Stimulated activated CD4-positive, alpha-beta T cell treated with anti-CD3 and anti-CD28 coated beads, Interleukin-4, amount 100 ng/mL, for 4 hours (primary cell): ENCODE results near the gene ADCY9.
A peak's percentile ranks its signal among the peaks of the same experiment; 100 is the strongest.
"Not testable (repeated sequence)": the region's sequence is repeated elsewhere in the genome, so short reads cannot be mapped to it uniquely, and the experiment has no call there.

ENCODE experiments used
- DNase-seq, 2 experiments: peaks; one replicate each; pipeline ENCODE4 v3.0.0-alpha.2; 2020

ADCY9 gene

DNA sequence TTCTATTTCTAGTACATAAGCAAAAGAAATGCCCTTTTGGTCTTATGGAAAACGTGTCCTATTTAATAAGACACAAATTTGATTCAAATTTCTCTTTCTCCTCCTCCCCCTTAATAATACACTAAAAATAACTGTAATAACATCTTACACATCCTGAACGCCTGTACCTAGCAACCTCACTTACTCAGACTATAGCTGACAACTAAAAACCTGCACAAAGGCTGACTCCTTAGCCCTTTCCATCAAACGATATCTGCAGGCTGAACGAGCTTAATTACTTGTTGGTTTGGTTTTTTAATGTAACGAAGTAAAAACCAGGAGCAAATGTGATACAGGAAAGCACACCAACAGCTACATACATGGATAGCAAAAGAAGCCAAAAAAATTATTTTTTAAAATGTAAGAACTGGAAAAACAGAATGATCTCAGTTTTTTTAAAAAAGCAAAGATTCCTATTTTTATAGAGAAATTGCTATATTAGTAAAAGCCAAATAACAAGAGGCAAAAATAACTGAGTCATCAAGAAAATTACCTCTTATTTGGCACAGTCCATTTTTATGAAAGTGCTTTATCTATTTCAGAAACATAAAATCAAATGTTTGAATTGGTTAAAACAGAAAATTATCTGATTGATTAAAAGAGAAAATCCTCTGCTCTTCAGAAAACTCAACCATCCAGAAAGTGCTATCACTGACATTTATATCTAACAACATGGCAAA lies 23.5 kb downstream of the ADCY9 start:
- no peak for DNase-seq

DNA sequence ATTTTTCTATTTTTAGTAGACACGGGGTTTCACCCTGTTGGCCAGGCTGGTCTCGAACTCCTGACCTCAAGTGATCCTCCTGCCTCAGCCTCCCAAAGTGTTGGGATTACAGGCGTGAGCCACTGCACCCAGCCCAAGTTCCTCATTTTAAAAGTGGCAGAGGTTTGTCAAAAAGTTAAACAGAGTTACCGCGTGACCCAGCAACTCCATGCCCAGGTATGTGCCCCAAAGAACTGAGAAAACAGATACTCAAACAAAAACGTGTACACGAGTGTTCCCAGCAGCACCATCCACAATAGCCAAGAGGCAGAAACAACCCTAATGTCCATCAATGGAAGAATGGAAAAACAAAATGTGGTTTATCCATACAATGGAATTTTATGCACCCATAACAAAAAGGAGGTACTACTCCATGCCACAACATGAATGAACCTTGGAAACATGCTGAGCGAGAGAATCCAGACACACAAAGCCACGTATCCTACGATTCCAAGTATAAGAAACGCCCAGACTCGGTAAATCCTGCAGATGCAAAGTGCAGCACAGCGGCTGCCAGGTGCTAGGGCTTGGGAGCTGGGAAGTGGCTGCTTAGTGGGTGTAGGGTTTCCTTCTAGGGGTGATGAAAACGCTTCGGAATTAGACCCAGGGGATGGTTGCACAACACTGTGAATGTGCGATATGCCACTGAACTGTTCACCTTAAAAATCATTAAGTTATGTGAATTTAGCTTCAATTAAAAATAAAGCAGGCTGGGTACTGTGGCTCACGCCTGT lies 24.8 kb downstream of the ADCY9 start:
- no peak for DNase-seq

DNA sequence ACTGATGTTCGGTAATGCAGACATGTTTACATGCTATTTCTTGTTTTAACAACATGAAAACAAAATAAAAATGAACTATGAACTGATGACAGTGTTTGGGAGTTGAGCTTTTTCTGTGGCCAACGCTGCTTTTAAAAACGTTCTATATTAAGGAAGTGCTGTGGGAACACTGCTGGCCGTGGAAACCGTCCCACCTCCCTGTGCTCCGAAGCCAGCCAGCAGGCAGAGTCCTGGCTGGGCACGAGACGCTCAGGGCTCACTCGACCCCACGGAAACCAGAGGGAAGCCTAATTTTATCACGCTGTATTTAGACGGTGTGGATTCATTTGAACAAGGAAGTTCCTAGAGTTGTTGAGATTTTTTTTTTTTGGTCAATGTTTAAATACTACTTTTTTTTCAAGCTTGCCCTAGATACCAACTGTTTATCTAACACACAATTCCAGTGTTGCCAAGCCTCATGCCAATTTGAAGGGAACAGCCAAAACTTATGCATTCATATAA lies 25.8 kb downstream of the ADCY9 start:
- DNase-seq: no peak

DNA sequence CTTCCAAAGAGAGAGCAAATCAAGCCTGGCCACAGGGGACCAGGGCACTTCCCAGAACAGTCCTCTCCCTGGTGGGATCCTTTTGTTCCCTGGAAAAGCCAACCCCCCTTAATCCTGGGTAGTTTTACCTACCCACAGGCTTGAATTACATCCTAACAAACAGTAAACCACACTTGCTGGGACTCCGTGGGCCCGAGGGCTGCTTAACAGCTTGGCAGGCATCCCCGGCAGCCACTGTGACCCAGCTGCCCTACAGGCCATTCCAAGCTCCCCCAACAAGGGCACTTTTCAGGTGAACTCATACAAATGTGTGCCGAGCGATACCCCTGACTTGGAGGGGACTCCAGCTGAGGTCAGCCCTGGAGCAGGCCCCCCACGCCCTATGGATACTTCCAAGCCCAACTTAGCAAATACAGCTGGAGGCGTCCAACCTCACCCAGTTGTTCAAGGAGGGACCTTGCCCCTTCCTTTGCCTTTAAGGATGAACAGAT lies 26.4 kb downstream of the ADCY9 start:
- DNase-seq: no peak

DNA sequence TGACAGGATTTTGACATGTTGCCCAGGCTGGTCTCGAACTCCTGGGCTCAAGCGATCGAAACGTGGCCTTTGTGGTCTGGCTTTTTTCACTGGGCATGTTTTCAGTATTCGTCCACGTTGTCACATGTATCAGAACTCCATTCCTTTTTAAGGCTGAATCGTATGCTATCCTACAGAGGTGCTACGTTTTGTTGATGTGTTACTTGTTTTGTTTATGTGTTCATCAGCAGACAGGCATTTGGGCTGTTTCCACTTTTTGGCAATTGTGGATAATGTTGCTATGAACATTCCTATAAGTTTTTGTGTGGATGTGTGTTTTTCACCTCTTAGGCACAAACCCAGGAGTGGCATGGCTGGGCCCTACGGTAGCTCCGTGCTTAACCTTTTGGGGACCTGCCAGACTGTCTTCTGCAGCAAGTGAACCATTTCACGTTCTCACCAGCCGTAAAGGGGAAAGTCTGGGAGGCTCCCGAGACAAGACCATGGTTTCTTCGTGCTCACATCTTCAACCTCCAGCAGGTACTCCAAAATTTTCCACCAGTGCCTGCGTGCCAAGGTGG lies 26.9 kb downstream of the ADCY9 start:
- DNase-seq: no peak

DNA sequence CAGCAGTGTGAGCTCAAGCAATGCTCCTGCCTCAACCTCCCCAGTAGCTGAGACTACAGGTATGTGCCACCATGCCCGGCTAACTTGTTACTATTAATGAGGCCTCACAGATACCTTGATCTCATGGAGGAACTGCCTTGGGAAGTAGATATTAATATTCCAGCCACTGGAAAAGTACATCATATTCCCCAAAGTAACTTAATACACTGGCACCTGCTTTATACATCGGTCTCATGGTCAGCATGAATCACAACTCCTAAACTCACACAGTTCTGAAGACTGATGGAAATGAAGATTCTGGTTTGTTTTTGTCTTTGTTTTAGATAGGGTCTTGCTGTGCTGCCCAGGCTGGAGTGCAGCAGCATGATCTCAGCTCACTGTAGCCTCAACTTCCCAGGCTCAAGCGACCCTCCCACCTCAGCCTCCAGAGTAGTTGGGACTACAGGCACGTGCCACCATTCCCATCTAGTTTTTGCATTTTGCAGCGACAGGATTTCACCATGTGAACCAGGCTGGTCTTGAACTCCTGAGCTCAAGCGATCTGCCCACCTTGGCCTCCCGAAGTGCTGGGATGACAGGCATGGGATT lies 28.2 kb downstream of the ADCY9 start:
- no peak for DNase-seq

DNA sequence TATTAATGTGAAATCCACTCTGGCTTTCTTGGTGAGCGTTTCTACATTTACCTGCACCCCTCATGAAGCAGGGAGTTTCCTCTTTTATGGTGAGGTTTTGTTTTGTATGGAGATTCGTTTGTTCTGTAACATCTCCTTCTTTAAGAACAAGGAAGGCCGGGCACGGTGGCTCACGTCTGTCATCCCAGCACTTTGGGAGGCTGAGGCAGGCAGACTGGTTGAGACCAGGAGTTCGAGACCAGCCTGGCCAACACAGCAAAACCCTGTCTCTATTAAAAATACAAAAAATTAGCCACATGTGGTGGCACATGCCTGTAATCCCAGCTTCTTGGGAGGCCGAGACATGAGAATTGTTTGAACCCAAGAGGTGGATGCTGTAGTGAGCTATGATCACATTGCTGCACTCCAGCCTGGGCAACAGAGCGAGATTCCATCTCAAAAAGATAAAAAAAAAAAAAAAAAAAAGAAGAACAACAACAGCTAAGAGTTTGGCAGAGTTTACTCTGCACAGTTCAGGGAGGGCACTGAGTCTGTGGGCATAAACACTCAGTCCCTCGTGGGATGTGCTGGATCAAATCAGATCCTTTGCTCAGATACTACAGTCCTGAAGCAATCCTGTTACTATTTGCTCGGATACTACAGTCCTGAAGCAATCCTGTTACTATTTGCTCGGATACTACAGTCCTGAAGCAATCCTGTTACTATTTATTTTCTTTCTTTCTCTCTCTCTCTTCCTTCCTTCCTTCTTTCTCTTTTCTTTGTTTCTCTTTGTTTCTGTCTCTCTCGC lies 28.9 kb downstream of the ADCY9 start:
- no peak for DNase-seq

DNA sequence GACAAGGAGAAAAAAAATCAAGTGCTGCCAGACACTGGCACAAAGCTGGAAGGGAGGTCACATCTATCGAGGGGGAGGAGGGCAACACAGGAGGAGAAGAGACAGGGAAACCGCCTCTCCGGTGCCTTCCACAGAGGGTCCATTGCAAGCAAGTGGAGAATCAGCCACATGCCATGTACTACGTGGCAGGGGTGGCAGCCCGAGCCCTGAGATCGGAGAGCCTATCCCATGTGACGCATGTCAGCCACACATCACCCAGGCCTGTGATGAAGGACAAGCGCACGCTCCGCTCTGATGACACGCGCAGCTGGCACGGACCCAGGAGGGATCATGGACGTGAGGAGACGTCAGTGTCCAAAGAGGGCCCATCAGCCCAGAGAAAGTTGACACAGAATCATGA lies 30.1 kb downstream of the ADCY9 start:
- no peak for DNase-seq

DNA sequence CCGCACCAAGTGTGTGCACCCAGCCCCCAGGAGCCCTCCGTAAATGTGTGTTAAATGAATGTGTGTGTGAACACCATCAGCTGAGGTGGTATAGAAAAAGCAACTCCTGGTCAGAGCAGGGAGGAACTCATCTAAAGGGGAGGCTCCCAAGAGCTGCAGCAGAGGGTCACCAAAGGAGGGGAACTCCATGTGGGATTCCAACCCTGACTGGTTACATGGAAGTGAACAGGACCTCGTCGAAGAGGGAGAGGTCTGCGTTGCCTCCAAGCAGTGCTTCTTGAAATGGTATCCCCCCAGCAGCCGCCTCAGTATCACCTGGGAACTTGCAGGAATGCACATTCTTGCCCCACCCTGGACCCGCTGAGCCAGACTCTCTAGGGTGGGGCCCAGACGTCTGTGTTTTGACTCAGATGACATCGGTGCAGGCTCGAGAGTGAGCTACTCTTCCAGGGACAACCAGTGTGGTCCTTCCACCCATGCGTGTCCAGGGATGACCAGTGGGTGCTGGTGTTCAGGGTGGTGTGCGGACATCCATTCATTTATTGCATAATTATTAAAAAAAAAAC lies 30.8 kb downstream of the ADCY9 start:
- DNase-seq: no peak

DNA sequence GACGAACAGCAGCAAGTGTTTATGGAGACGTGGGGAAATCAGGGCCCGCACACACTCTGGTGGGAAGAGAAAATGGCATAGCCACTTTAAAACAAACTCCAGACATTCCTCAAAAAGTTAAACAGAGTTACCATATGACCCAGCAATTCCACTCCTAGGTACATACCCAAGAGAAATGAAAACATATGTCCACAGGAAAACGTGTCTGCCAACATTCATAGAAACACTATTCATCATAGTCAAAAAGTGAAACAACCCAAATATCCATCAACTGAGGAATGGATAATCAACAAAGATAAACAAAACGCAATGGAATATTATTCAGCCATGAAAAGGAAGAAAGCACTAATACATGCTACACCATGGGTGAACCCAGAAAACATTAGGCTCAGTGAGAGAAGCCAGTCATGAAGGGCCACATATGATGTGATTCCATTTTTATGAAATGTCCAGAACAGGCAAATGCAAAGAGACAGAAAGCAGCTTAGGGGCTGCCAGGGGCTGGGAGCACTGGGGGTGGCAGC lies 32.8 kb downstream of the ADCY9 start:
- DNase-seq: no peak

DNA sequence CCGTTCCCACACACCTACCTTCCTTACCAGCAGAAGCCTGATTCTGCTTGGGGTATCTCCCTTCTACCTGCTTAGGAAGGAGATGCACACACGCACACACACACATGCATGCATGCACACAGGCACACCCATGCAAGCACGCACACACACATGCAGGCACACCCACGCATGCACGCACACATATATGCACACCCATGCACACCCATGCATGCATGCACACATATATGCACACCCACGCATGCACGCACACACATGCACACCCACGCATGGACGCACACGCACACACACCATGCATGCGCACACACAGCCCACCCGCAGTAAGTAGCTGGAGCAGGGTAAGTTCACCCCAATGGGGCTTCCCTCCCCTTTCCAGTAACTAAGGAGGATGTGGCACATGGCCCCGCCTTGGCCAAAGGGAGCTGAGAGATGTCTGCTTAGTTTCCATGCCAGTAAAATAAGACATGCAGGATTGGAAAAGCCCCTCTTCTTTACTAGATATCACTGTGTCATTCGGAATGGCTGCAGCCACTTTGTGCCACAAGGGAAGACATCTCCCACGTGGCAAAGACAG lies 33.7 kb downstream of the ADCY9 start:
- DNase-seq: no peak

DNA sequence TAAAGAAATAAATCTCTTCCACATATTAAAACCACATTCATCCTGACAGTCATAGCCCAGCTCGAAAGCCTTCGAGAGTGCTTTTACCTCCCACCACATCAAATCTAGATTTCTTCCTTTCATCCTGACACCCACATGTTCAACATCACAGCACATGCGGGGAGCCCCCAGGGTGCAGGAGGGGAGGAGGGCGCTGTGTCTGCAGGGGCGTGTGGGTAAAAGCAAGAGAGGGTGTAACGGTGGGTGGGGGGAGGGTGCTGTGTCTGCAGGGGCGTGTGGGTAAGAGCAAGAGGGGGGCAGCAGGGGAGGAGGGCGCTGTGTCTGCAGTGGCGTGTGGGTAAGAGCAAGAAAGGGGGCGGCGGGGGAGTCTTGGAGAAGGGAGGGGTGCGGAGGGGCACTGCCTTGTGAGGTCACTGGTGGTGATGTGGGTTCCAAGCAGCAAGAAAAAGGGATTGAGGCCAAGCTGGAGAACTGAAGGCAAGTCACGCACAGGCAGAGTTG lies 34.7 kb downstream of the ADCY9 start:
- peak; percentile 16 to 77 for DNase-seq

DNA sequence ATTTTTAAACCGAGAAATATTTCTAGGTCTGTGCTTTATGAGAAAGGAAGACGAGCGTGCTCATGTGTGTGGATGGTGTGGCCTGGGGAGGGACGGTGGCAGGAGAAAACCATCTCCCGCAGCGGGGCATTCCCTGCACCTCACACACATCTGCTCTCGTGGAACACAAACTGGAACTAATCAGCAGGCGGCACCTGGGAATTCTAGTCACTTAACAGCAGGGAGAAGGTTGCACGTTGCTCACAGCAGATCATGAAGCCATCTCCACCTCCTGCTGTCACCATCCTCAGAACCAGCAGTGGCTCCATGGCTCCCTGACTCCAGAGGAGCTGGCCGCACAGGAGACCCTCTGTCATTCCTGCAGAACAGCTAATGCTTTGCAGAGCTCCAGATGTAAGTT lies 35.2 kb downstream of the ADCY9 start:
- no peak for DNase-seq

DNA sequence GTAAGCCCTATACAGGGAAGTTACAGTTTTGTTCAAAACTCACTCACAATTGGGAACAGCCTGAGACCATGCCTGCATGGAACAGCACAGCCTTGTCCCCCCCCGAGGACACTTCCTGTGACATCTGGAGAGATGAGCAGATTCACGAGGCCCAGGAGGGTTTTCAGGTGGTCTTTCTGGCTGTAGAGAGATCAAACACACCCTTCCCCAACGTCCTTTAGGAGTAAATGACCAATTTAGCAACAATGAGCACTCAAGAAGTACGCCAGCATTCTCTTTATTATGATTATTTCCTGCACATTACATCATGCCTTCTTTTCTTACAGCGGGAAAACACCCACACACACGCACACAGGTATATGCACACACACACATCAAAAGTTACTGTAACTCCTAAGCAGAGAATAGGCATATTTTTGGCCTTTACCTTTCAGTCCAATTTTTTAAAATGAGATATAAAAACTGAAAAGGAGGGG lies 39.0 kb downstream of the ADCY9 start:
- DNase-seq: no peak

DNA sequence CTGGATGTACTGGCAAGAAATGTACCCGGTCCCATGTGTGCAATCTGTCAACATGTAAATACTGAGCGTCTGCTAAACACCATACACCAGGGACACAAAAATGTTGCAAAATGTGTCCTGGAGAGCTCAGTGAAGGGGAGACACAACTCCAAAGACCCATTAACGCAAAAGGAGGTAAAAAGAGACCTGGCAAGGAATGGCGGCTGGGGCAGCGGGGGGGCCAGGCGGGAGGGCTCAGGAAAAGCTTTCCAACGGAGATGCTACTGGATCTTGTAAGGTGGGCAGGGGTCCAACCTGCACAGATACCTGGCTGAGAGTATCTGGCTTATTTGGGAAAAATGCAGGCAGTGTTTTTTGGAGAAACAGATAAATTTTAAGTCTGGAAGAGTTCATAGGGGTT lies 40.7 kb downstream of the ADCY9 start:
- no peak for DNase-seq

DNA sequence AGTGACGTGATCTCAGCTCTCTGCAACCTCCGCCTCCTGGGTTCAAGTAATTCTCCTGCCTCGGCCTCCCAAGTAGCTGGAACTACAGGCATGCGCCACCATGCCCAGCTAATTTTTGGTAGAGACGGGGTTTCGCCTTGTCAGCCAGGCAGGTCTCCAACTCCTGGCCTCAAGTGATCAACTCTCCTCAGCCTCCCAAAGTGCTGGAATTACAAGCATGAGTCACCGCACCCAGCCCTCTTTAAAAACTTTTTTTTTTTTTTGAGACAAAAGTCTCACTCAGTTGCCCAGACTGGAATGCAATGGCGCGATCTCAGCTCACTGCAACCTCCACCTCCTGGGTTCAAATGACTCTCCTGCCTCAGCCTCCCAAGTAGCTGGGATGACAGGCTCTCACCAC lies 43.1 kb downstream of the ADCY9 start:
- DNase-seq: not testable (repeated sequence)

DNA sequence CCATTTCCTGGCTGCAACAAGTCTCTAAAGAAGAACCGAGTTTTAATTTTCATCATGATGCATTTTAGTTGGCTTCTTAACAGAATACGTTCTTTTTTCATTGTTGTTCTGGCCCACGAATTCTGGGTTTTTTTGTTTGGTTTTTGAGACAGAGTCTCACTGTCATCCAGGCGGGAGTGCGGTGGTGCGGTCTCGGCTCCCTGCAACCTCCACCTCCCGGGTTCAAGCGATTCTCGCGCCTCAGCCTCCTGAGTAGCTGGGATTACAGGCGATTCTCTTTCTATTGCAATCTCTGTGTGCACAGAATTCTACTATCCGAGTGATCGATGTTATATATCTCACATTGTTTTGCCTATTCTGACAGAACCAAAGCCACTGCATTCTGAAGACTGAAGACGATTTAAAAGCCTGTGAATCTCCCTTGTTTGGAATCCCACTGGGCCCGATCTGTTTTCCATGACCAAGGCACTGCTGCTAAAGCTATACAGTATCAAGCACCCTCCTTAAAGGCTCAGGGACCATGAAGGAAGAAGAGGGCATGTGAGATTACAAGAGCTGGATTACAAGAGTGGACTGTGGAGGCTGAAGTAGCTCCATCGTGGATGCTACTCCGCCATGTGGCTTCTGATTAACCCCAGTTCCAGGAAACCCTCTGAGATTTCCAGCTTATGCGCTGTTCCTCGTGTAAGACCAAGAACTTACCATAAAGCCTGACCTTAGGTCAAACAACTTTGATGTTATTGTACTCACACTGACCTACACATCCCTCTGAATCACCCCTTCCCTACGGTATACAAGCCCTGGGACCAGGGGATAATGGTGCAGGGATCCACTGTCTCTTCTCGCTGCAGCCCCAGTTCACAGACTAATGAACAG lies 44.3 kb downstream of the ADCY9 start:
- no peak for DNase-seq

DNA sequence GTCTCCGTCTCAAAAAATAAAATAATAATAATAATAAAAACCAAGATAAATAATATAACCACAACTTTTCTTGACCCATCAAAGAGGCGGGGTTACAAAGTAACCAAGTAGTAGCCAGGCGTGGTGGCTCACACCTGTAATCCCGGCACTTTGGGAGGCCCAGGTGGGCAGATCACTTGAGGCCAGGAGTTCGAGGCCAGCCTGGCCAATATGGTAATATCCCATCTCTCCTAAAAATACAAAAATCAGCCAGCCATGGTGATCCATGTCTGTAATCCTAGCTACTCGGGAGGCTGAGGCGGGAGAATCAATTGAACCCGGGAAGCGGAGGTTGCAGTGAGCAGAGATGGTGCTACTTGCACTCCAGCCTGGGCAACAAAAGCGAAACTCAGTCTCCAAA lies 45.3 kb downstream of the ADCY9 start:
- no peak for DNase-seq

DNA sequence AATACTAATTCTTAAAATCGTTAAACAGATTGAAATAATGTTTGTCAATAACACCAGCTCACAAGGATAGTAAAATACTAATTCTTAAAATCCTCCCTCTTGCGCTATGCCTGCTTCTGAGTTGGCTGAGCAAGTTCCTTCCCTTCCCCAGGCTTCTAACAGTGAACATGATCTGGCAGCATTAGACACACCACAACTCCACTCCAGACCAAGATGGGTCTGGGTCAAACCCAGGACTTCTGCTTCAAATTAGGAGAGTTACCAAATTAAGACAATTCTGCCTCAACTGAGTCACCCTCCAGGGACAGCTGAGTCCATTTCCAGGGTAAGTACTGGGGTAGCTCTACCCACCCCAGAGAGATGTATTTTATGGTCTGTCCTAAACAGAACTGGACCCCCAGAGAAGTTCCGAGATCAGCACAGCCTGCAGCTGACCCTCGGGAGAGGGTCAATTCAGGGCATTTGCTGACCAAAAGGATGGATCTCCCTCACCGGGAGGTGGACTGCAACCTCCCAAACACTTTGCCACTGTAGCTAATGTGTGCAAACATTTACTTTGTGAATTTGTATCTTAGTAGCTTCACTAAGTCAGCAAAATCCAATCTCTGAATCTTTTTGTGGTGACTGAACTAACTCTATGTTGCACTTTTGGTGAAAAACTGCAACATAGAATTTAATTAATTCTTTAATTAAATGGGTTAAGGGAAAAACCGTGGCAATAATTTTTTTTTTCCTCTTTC lies 48.8 kb downstream of the ADCY9 start:
- DNase-seq: no peak

DNA sequence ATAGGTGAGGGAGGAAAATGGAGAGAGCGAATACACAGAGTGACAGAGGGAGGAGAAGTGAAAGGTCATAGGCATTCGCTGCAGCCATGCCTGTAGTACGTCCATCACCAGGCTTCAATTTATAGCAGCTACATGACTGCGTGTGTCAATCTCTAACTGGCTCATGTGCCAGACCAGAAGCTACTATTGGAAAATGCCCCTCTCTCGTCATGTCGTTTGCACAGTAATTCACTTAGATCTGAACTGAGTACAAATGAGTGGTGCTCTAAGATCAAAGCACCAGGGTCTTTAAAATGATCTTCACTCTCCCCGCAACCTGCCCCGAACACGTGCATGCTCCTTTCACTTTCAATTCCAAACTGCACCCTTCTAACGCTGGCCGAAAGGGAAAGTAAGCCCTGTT lies 51.3 kb downstream of the ADCY9 start:
- peak; percentile 12 to 58 for DNase-seq
